SK-MEL-5 (cell line): Measurements from ENCODE around the gene VENTX. TPM values are rescaled to one million over a fixed set of nuclear protein-coding genes. Genes with fewer than 3 reads are reported as not detected.
"Not testable (repeated sequence)": the region's sequence is repeated elsewhere in the genome, so short reads cannot be mapped to it uniquely, and the experiment has no call there.

ENCODE experiments used
- DNase-seq: peaks from one replicate; pipeline ENCODE4 v3.0.0-alpha.2; 2016; ENCODE audit warnings: low read depth, low spot score
- in situ Hi-C: cut with HindIII; loops from 2 replicates; pipeline ENCODE4 v1.10.0; 2016; ENCODE audit warnings: low sequenced_read_pairs, high pct_unique_total_duplicates, low pct_unique_long_range_greater_than_20kb
- total RNA-seq: library from RNA; depleted of rRNA; stranded (reverse); fragments of >200 nt; shearing (Covaris generic); gene quantifications from 2 replicates; pipeline ENCODE4 v1.2.3, GENCODE V29; 2014

The VENTX gene
- total RNA-seq, 1 experiment from 2014 or later, result not detected

- no peak for DNase-seq
- in situ Hi-C loops, result no loop called here
Measured at GRCh38 chr10:133211959-133212852, 25.4 kb upstream of the VENTX start.

DNA sequence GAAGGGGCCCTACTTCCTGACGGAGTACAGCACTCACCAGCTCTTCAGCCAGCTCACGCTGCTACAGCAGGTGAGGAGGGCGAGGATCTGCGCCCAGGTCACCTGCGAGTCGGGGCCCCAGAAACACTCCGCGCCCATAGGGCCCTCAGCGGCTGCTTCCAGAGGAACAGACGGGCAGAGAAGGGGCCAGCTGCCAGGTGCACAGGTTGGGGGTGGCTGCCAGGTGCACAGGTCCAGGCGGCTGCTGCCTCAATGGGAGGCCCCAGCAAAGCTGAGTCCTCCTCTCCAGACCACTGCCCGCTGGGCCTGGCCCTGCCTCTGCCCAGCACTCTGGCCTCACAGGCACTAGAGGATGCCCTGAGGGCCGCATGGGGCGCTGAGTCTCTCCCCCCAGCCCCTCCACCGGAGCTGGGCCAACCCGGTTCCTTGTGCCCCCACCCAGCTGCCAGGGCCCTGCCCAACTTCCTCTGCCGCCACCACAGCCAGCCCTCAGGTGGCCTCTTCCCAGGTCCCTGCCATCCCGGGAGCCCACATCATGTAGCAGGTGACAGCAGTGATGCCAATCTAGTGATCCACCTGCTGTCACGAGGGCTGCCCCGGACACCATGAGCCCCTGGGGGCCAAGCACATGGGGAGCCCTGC is 24.7 kb upstream of the VENTX start:
- DNase-seq, result no peak
- in situ Hi-C loops, result no loop called here

DNA sequence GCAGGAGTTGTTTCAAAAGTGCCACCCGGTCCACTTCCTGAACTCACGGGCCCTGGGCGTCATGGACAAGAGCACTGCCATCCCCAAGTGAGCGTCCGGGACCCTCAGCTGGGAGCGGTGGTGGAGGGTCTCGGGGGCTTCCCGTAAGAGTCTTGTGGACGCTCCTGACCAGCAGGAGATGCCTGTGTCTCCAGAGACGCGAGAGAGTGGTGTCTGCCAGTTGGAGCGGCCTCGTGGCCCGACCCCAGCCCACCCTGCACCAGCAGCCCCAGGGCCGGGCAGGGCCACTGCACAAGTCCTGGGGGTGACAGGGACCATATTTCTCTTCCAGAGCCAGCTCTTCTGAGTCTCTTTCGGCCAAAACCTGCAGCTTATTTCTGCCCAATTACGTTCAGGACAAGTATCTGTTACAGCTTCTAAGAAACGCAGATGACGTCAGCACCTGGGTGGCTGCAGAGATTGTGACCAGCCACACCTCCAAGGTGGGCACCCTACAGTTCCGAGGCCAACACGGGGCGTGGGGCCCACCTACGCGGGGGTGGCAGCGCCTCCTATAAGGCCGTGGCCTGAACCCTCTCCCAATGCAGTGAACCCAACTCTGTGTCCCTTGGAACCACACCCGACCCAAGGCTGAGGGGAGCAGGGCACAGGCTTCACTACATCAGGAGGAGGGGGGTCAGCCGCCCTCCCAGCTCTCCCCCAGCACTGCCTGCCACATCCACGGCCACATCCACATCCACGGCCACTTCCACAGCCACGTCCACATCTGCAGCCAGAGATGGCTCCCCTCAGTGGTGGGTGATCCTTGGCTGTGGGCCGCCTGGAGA is 23.8 kb upstream of the VENTX start:
- DNase-seq, result no peak
- in situ Hi-C loops, result no loop called here

GRCh38 chr10:133214468-133215410 is 22.9 kb upstream of the VENTX start:
- in situ Hi-C loops, result no loop called here
- DNase-seq, result no peak

DNA sequence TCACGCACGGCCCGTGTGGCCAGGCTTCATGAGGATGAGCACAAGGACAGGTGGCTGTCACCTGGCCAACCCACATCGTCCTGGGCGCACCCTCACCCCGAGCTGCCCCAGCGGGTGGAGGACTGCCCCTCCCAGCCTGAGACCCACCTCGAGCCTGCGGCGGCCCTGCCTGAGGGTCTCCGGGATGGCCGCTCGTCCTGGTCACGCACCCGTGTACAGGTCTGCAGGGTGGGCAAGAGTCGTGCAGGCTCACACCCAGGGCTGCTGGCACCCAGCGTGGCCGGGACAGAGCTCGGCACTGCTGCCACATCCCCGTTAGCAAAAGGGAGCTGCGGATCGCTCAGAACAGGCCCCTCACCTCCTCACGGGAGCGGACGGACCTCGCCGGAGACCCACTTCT is 22.1 kb upstream of the VENTX start:
- no peak for DNase-seq
- in situ Hi-C loops, result no loop called here

GRCh38 chr10:133216776-133217175 is 20.9 kb upstream of the VENTX start:
- no peak for DNase-seq
- in situ Hi-C loops, result no loop called here

DNA sequence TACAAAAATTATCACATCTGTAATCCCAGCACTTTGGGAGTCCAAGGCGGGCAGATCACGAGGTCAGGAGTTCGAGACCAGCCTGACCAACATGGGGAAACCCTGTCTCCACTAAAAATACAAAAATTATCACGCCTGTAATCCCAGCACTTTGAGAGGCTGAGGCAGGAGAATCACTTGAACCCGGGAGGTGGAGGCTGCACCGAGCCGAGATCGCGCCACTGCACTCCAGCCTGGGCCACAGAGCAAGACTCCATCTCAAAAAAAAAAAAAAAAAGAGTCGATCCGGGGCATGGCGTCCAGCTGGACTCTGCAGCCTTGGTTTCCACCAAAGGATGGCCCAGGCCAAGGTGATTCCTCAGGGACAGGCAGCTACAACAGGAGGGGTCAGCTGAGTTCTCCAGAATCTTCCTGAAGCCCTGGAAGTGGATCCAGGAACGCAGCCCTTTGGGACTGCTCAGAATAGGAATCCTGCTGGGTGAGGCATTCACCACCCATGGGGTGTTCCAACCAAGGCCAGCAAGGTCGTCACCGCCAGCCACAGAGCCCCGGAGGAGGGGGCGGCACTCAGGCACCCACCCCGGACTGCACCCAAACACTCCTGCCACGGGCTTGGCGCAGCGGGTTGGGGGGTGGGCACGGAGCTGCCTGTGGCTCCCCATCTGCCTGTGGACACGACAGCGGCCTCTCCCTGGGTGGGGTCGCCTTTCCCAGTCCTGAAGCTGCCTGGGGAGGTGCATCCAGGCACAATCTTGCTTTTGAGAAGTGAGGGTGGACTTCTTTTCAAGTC is 19.7 kb upstream of the VENTX start:
- no peak for DNase-seq
- in situ Hi-C loops, result no loop called here

DNA sequence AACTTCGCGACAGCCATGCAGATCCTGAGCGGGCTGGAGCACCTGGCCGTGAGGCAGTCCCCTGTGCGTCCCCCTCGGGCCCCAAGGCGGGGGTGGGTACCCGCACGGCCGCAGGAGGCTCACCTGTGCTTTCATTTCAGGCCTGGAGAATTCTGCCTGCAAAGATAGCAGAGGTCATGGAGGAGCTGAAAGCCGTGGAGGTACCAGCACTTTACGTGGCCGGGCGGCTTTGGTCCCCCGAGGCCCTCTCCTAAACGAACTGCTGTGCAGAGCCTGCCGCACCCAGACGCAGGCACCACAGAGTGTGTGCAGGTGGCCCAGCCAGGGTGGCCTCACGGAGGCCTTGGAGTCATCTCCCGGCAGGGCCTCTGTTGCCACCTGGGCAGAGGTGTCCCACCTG is 18.8 kb upstream of the VENTX start:
- in situ Hi-C loops, result no loop called here
- DNase-seq, result no peak

DNA sequence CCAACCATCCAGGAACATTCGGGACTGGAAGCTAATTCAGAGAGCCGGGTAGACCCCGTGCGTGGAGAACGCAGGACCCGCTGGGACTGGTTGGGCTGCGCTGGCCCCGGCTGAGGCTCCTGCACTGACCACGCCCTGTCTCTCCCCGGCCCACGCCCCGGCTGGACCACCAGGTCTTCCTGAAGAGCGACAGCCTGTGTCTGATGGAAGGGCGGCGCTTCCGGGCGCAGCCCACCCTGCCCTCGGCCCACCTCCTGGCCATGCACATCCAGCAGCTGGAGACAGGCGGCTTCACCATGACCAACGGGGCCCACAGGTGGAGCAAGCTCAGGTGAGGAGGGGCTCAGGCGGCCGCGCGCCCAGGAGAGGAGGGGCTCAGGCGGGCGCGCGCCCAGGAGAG is 17.9 kb upstream of the VENTX start:
- DNase-seq, result no peak
- in situ Hi-C loops, result no loop called here

DNA sequence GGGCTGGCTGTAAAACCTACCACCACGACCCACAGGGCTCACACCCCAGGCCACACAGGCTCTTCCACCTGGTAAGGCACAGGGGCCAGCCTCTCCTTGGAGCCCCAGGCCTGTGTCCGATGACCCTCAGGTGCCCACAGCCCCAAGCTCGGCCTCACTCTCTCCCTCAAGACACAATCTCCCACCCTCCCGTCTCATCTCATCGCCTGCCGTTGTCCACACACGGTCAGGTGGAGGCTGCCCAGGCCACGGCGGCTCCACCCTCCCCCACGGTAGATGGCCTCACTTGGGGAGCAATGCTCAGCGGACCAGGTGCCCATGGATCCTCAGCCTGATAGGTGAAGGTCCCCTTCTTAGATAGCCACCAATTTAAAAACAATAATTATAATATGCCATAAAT is 16.3 kb upstream of the VENTX start:
- in situ Hi-C loops, result no loop called here
- no peak for DNase-seq

- DNase-seq, result not testable (repeated sequence)
Measured at GRCh38 chr10:133221756-133222155, 15.9 kb upstream of the VENTX start.

DNA sequence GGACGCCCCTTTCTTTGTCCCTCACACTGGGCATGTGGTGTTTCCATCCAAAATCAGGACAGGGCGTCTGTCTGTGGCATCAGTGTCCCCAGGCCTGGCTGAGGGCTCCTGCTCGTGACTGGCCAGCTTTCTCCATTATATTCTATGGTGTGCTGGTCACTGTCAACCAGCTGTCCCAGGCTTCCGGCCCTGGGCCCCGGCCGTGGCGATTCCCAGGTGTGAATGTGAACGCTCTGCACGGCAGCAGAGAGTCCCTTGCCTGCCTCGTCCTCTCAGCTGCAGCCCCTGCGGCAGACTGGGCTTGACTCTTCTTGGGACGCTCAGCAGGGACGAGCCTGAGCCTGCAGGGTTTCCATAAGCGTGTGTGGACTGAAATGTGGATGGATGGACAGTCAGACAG is 13.6 kb upstream of the VENTX start:
- DNase-seq, result no peak
- in situ Hi-C loops, result no loop called here

More at GRCh38 chr10:133221756-133222155, 15.9 kb upstream of the VENTX start:
- in situ Hi-C loops, result not testable (repeated sequence)

DNA sequence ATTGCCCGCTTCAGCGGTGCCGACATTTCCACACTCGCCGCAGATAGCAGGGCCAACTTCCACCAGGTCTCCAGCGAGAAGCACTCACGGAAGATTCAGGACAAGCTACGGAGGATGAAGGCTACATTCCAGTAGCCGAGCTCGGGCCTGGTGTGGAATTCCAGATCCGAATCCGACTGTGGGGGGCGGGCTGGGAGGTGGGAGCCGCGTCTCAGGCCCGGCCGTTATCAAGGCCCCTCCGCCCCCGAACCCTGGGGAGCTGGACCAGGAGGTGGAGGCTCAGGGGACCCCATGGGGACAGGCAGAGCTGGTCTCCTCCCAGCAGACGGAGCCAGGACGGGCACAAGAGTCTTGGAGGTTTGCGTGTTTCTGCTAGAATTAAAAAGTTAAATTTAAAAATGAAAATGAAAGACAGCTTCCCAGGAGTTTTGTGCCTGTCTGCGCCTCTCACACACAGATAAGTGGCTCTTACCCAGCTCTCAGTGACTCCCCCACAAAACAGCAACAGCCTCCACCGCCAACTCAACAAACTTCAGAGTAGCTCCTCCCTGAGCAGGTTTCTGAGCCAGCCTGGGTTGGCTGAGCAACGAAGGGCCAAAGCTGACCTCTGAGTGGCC is 12.8 kb upstream of the VENTX start:
- DNase-seq, result no peak
- in situ Hi-C loops, result no loop called here

DNA sequence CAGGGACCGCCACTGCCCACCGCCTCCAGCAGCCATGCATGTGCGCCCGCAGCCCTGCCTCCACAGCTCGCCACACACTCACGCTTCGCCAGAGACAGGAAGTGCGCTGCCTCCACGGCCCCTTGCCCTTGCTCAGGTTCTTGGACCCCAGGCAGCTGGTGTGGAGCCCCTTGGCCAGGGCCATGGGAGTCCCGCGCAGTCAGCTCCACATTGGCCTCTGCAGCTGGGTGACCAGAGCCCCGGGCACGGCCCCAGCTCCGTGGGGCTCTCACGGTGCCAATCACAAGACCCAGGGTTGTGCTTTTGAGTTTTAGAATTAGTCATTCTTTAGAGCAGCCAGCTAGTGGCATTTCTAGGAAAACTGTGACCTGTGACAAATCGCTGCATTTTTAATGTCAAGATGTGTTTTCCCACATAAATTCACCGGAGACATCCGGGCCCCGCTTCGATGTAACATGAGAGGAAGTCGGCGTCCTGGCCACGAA is 11.9 kb upstream of the VENTX start:
- in situ Hi-C loops, result no loop called here
- DNase-seq, result no peak

GRCh38 chr10:133226251-133226808 is 11.3 kb upstream of the VENTX start:
- in situ Hi-C loops, result no loop called here
- DNase-seq, result no peak

- in situ Hi-C loops, result no loop called here
- no peak for DNase-seq
Measured at GRCh38 chr10:133227256-133227655, 10.4 kb upstream of the VENTX start.
